IMR-90 (cell line): ENCODE results near the gene TBX15. TPM values are rescaled to one million over a fixed set of nuclear protein-coding genes. Genes with fewer than 3 reads are reported as not detected.

Experiments used
- USF2 ChIP-seq: fragments of 150-350 bp; IDR thresholded peaks from 2 replicates; pipeline ENCODE4 v1.6.1; 2017; ENCODE audit warnings: mild to moderate bottlenecking, antibody characterized with exemption, low read length, low read depth
- polyA plus RNA-seq, 3 experiments: library from polyadenylated mRNA; depleted of rRNA; stranded (reverse); fragments of >200 nt; gene quantifications; 2 replicates each; pipeline ENCODE4 v1.2.3, GENCODE V29; 2012; ENCODE audit warnings: low replicate concordance in 1 of 3
- total RNA-seq: library from RNA; depleted of rRNA; stranded (reverse); fragments of >200 nt; gene quantifications from 2 replicates; pipeline ENCODE4 v1.2.3, GENCODE V29; 2012

Gene TBX15
- total and polyA plus RNA-seq, 2 of the 4 experiments (the other 2 are of a cell fraction) = not detected

- TF ChIP-seq USF2 = no peak
Observed at GRCh38 chr1:118986555-118987467, 1.3 kb downstream of the TBX15 start (continued).
